Upper lobe of left lung (tissue), 6 donors: ENCODE results near the gene PLAC1. TPM values are rescaled to one million over a fixed set of nuclear protein-coding genes. Genes with fewer than 3 reads are reported as not detected.

Experiments used
- ATAC-seq, 2 donors: fragments of 200-7000 bp; cut with Tn5 transposase; one replicate each; pipeline ENCODE4 v1.9.1; 2022; ENCODE audit warnings: mild to moderate bottlenecking in 2 of 2, moderate library complexity in 2 of 2; ENCODE audit not compliant: low FRiP score in 2 of 2
- DNase-seq, 2 donors: peaks; one replicate each; pipeline ENCODE4 v3.0.0-alpha.2; 2019 to 2020
- H3K27ac ChIP-seq, 4 donors: fragments of 200-600 bp; sonication (generic); one replicate each; pipeline ENCODE4 v1.5.1; 2016 to 2019
- H3K27me3 ChIP-seq, 4 donors: fragments of 200-600 bp; sonication (generic); one replicate each; pipeline ENCODE4 v1.5.1; 2017 to 2019
- H3K36me3 ChIP-seq, 4 donors: fragments of 200-600 bp; sonication (generic); one replicate each; pipeline ENCODE4 v1.5.1; 2016 to 2019
- H3K4me1 ChIP-seq, 4 donors: fragments of 200-600 bp; sonication (generic); one replicate each; pipeline ENCODE4 v1.5.1; 2018 to 2019
- H3K4me3 ChIP-seq, 4 donors: fragments of 200-600 bp; sonication (generic); one replicate each; pipeline ENCODE4 v1.5.1; 2017 to 2019; ENCODE audit warnings: mild to moderate bottlenecking in 2 of 4, moderate library complexity in 1 of 4
- H3K9me3 ChIP-seq, 4 donors: fragments of 200-600 bp; sonication (generic); one replicate each; pipeline ENCODE4 v1.5.1; 2018 to 2019
- EP300 ChIP-seq, 4 donors: sonication (generic); formaldehyde crosslinking; IDR thresholded peaks; one replicate each; pipeline ENCODE4 v1.5.1; 2017; ENCODE audit warnings: antibody characterized with exemption in 4 of 4, control low read depth in 2 of 4
- POLR2A ChIP-seq, 4 donors: fragments of 450-650 bp; IDR thresholded peaks; one replicate each; pipeline ENCODE4 v1.5.1; 2016 to 2017; ENCODE audit warnings: antibody characterized with exemption in 4 of 4, mild to moderate bottlenecking in 2 of 4
- POLR2AphosphoS5 ChIP-seq, 2 donors: sonication (generic); formaldehyde crosslinking; IDR thresholded peaks; one replicate each; pipeline ENCODE4 v1.5.1; 2017; ENCODE audit warnings: antibody characterized with exemption in 2 of 2
- WGBS, 2 donors: methylation state at CpG; one replicate each; pipeline ENCODE4 v1.1.5; 2017 to 2018; 5-methylcytosine and 5-hydroxymethylcytosine counted together
- total RNA-seq, 6 donors: library from RNA; depleted of rRNA in 4 of 6; stranded (reverse); fragments of >200 nt in 4 of 6; gene quantifications; one replicate each; pipeline versions ENCODE4 v1.1.0 to v1.2.1, GENCODE V29; 2016 to 2021
- TF ChIP-seq, protein P1 (sequence below), 6 experiments: fragments of 450-650 bp in 4 of 6; fragments of 200-600 bp in 2 of 6; sonication (generic) in 2 of 6; IDR thresholded peaks; one replicate each; pipeline ENCODE4 v1.5.1; 2016 to 2019; ENCODE audit warnings: antibody characterized with exemption in 6 of 6
- donor health status: DM: no; HTN: no; CAD: no; lungs with moderate emphysema.
- donor health status: DM: no; HTN: yes; CAD: no; lungs with severe emphysema.

Gene PLAC1
- total RNA-seq, 6 donors from 2014 or later: not detected

DNA sequence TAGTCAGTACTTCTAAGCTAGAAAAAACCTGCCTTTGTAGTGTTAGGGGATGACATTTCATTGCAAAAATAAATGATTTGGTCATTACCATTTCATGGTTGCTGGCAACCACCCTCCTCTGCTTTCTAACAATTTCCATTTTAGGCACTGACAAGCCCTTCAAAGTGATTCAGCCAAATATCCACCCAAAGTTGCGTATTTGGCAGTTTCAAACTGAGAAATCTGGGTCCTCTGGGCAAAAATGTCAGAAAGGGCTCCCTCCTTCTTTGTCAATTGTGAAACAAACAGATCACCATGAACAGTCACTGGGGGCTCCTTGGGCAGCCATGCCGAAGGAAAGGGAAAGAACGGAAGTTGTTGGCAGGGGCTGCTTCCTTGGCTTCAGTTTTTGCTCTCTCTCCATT, 33.0 kb downstream of the PLAC1 start:
- Histone ChIP-seq H3K9me3 (no peaks in the 10 kb centered on the region), H3K36me3 (no peaks in the 10 kb centered on the region), H3K4me1 (peaks cover 0 to 7% (median 2%) of the 10 kb centered on the region in 4 donors), H3K4me3 (no peak overlapping the region), H3K27ac (no peak overlapping the region), H3K27me3 (no peaks in the 10 kb centered on the region)
- WGBS, 2 donors: 20 to 53% methylated on average over 1 to 3 of the region's 3 CpGs
- no peak for DNase-seq
- TF ChIP-seq, protein P1, sequence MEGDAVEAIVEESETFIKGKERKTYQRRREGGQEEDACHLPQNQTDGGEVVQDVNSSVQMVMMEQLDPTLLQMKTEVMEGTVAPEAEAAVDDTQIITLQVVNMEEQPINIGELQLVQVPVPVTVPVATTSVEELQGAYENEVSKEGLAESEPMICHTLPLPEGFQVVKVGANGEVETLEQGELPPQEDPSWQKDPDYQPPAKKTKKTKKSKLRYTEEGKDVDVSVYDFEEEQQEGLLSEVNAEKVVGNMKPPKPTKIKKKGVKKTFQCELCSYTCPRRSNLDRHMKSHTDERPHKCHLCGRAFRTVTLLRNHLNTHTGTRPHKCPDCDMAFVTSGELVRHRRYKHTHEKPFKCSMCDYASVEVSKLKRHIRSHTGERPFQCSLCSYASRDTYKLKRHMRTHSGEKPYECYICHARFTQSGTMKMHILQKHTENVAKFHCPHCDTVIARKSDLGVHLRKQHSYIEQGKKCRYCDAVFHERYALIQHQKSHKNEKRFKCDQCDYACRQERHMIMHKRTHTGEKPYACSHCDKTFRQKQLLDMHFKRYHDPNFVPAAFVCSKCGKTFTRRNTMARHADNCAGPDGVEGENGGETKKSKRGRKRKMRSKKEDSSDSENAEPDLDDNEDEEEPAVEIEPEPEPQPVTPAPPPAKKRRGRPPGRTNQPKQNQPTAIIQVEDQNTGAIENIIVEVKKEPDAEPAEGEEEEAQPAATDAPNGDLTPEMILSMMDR (IDR thresholded peaks at IDR 0.05): no peak
- no peak for TF ChIP-seq POLR2A (IDR thresholded peaks at IDR 0.05)
- no peak for TF ChIP-seq POLR2AphosphoS5 (IDR thresholded peaks at IDR 0.05)
- TF ChIP-seq EP300 (IDR thresholded peaks at IDR 0.05): no peak
- peak in 1 of 2 donors; percentile 44 for ATAC-seq

DNA sequence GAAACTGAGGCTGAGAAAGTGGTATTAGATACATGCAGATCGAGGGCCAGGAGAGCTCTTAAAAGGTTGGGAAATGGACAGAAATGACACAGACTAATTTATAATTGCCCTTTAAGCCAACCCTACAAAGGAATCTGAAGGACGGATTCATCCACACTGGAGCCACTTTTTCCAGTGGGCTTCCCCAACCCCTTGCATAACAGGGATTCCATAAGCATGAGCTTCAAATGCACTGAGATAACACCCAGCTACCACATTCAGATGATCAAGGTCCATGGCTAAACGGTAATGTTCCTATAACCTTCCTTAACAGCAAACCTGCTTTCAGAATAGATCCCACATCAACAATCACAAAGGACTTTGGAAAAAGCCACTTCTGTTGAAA, 34.2 kb downstream of the PLAC1 start:
- TF ChIP-seq POLR2AphosphoS5 (IDR thresholded peaks at IDR 0.05): no peak
- no peak for TF ChIP-seq EP300 (IDR thresholded peaks at IDR 0.05)
- TF ChIP-seq, protein P1 (IDR thresholded peaks at IDR 0.05): no peak
- TF ChIP-seq POLR2A (IDR thresholded peaks at IDR 0.05): no peak
- Histone ChIP-seq H3K4me1 (peaks cover 0 to 7% (median 2%) of the 10 kb centered on the region in 4 donors), H3K4me3 (no peak overlapping the region), H3K36me3 (no peaks in the 10 kb centered on the region), H3K9me3 (no peaks in the 10 kb centered on the region), H3K27ac (no peak overlapping the region), H3K27me3 (no peaks in the 10 kb centered on the region)
- no peak for DNase-seq
- no peak for ATAC-seq
- 60 to 81% methylated on average over 2 to 3 of the region's 3 CpGs for WGBS, 2 donors

GRCh38 chrX:134623293-134624045, 34.8 kb downstream of the PLAC1 start:
- Histone ChIP-seq H3K4me1 (peaks cover 0 to 7% (median 2%) of the 10 kb centered on the region in 4 donors), H3K36me3 (no peaks in the 10 kb centered on the region), H3K27me3 (no peaks in the 10 kb centered on the region), H3K27ac (no peak overlapping the region), H3K9me3 (no peaks in the 10 kb centered on the region), H3K4me3 (no peak overlapping the region)
- ATAC-seq (no peak), DNase-seq (no peak)
- no peak for TF ChIP-seq POLR2A (IDR thresholded peaks at IDR 0.05)
- TF ChIP-seq POLR2AphosphoS5 (IDR thresholded peaks at IDR 0.05): no peak
- TF ChIP-seq EP300 (IDR thresholded peaks at IDR 0.05): no peak
- TF ChIP-seq, protein P1 (IDR thresholded peaks at IDR 0.05): no peak
- WGBS, 2 donors: 48 to 53% methylated on average over 6 to 10 of the region's 10 CpGs

- no peak for DNase-seq
- no peak for ATAC-seq
- H3K4me1 ChIP-seq: peaks cover 0 to 7% (median 2%) of the 10 kb centered on the region in 4 donors
- H3K27ac ChIP-seq: no peak overlapping the region
- TF ChIP-seq POLR2A (IDR thresholded peaks at IDR 0.05): no peak
- TF ChIP-seq, protein P1 (IDR thresholded peaks at IDR 0.05): no peak
- TF ChIP-seq EP300 (IDR thresholded peaks at IDR 0.05): no peak
- TF ChIP-seq POLR2AphosphoS5 (IDR thresholded peaks at IDR 0.05): no peak
- H3K9me3 ChIP-seq: no peaks in the 10 kb centered on the region
- H3K4me3 ChIP-seq: no peak overlapping the region
- no peaks in the 10 kb centered on the region for H3K36me3 ChIP-seq
- 50 to 79% methylated on average over 2 of the region's 2 CpGs for WGBS, 2 donors
- H3K27me3 ChIP-seq: no peaks in the 10 kb centered on the region
Measured at GRCh38 chrX:134622813-134623185, 35.5 kb downstream of the PLAC1 start.
